Measurements from ENCODE around the gene ALCAM. TPM values are rescaled to one million over a fixed set of nuclear protein-coding genes. Genes with fewer than 3 reads are reported as not detected.

ALCAM gene
- total and polyA plus RNA-seq, 9 donors: 7.4 to 29.5 (median 10.8) TPM

DNA sequence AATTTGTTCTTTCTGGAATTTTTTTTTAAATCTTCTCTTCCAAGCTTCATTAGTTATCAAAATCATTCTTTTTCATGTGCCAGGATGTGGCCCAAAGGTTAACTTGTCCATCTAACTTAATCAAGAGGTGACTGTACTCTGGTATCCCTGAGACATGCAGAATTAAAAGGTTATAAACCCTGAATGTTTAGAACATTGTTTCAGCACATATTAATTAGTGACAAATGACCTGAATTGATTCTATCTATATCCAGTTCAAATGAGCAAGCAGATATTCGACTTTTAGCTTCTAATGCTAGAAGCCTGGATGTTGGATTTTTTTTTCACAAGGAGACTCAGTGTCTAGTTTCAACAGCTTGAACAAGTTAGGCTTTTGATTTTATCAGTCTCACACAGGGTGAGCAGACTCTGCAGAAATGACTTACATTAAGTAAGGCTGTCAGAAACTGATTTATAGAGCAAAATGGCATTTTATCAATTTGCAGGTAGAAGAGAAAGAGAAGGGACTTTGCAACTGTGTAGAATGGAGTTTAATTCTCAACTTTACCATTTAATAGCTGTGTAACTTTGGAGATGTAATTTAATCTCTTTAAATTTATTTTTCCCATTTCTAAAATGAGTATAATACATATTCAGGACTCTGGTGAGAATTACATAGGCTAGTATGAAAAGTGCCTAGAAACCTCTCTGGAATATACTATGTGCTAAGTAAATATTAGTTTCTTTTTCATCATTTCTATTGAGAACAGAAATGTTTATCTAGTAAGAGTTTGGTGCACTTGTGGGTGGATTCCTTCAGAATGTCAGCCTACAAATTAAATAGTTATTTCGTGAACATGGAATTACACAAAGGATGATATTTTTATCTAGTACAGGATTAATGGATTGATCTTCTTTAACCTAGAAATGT lies 100.0 kb downstream of the ALCAM start:
- no peaks in the 10 kb centered on the region for H3K4me1 ChIP-seq (ENCODE audit: control insufficient read depth, insufficient read depth, low read length)
- H3K9me3 ChIP-seq (replicated peaks; ENCODE audit: control insufficient read depth, low read depth, low read length): no peaks in the 10 kb centered on the region
- WGBS (ENCODE audit: insufficient coverage): no CpG with 5 or more reads among the region's 2 CpGs
- no peak for DNase-seq
- H3K27ac ChIP-seq (ENCODE audit: low read length): no peak overlapping the region
- H3K4me3 ChIP-seq (ENCODE audit: low read length): no peak overlapping the region
- no peaks in the 10 kb centered on the region for H3K27me3 ChIP-seq (ENCODE audit: control insufficient read depth, insufficient read depth, low read length)
- no peaks in the 10 kb centered on the region for H3K36me3 ChIP-seq (ENCODE audit: control insufficient read depth, insufficient read depth, low read length)

DNA sequence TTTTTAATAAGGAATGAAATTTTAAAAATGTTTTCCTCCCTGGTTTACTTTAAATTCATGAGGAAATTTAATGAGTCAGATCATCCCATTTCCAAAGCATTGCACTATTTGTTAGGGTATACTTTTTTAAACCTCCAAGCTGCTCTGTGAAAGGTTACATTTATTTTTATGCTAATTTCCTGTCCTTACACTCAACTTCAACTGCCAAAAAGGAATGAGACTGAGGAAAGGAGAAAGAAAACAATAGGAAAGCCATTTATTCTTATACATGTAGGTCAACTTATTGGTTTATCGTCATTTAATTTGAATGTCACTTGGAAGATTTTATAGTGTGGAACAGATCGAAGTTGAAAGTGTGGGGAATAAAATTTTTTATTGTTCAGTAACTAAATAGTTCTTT lies 104.1 kb downstream of the ALCAM start:
- DNase-seq: no peak
- no peaks in the 10 kb centered on the region for H3K9me3 ChIP-seq (replicated peaks; ENCODE audit: control insufficient read depth, low read depth, low read length)
- H3K27ac ChIP-seq (ENCODE audit: low read length): no peak overlapping the region
- H3K4me1 ChIP-seq (ENCODE audit: control insufficient read depth, insufficient read depth, low read length): no peaks in the 10 kb centered on the region
- H3K4me3 ChIP-seq (ENCODE audit: low read length): no peak overlapping the region
- 20% methylated on average over 1 of the region's 2 CpGs for WGBS (ENCODE audit: insufficient coverage)
- no peaks in the 10 kb centered on the region for H3K36me3 ChIP-seq (ENCODE audit: control insufficient read depth, insufficient read depth, low read length)
- no peaks in the 10 kb centered on the region for H3K27me3 ChIP-seq (ENCODE audit: control insufficient read depth, insufficient read depth, low read length)

DNA sequence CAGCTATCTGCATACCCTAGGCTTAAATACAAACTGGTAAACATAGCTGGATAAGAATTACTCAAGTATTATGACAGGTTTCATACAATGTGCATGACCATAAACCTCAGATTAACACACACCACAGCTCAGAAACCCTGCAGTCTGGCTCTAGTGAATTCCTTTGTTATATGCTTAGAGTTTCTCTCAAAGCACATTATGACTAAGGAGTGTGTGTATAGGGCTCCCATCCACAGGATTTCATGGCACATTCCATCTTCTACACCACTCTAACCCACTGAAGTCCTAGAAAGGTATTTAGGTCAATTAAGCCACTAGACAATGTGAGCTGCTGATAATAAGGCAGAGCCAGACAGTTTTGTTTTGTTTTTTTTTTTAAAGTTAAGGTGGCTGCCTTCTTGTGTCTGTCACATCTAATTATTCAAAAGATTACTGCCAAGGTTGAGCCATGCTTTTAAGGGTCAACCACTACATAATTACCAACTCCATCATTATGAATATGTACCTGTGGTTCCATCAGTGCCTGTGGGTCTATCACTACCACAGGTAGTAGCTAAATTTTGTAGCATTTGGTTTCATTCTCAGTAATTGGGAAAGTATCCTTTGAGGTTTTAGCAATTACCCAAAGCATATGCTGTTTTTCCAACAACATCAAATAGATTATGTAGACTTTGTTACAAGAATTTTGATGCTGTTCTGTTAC lies 107.0 kb downstream of the ALCAM start:
- Histone ChIP-seq H3K9me3 (replicated peaks; ENCODE audit: control insufficient read depth, low read depth, low read length) (peaks cover 3% of the 10 kb centered on the region), H3K36me3 (ENCODE audit: control insufficient read depth, insufficient read depth, low read length) (no peaks in the 10 kb centered on the region), H3K27me3 (ENCODE audit: control insufficient read depth, insufficient read depth, low read length) (no peaks in the 10 kb centered on the region), H3K4me3 (ENCODE audit: low read length) (no peak overlapping the region), H3K4me1 (ENCODE audit: control insufficient read depth, insufficient read depth, low read length) (no peaks in the 10 kb centered on the region), H3K27ac (ENCODE audit: low read length) (no peak overlapping the region)
- no peak for DNase-seq

DNA sequence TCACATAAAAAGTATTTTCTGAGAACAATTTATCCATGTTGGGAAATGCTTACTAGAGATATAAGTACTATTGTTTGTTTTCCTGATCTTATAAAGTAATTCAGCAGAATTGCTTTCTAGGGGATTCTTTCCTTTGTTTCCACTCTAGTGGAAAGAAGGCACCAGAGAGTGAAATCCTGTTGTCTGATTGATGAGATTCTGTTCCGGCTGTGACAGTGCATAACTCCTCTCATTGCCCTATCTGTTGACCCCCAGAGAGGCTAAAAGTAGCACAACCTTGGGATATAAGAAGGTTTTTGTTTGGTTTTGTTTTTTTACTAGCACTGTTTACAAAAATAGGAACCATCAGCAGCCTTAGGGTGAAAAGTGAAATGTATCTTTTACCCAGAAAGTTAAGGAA lies 114.1 kb downstream of the ALCAM start:
- Histone ChIP-seq H3K27ac (ENCODE audit: low read length) (no peak overlapping the region), H3K9me3 (replicated peaks; ENCODE audit: control insufficient read depth, low read depth, low read length) (peaks cover 3% of the 10 kb centered on the region), H3K4me1 (ENCODE audit: control insufficient read depth, insufficient read depth, low read length) (no peaks in the 10 kb centered on the region), H3K4me3 (ENCODE audit: low read length) (no peak overlapping the region), H3K36me3 (ENCODE audit: control insufficient read depth, insufficient read depth, low read length) (no peaks in the 10 kb centered on the region), H3K27me3 (ENCODE audit: control insufficient read depth, insufficient read depth, low read length) (no peaks in the 10 kb centered on the region)
- no peak for DNase-seq
- WGBS (ENCODE audit: insufficient coverage): no CpG with 5 or more reads among the region's 1 CpG

DNA sequence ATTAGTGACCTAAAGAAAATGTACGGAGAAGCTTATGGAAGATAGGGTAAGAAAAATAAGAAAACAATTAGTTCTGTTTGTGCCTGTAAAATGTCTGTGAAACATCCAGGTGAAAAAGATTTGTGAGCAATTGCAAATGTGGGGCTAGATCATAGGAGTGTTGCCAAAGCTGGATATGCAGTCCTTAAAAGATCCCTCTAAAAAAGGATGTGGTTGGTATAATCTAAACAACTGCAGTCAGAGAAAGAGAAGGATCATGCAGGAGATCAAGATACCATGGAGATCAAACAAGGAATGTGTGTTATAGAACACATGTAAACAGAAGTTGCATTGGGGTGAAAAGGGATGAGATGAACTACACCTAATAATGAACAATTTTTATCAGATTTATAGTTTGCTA lies 116.8 kb downstream of the ALCAM start:
- no peaks in the 10 kb centered on the region for H3K36me3 ChIP-seq (ENCODE audit: control insufficient read depth, insufficient read depth, low read length)
- no CpG with 5 or more reads among the region's 1 CpG for WGBS (ENCODE audit: insufficient coverage)
- no peak for DNase-seq
- H3K4me3 ChIP-seq (ENCODE audit: low read length): no peak overlapping the region
- H3K9me3 ChIP-seq (replicated peaks; ENCODE audit: control insufficient read depth, low read depth, low read length): no peaks in the 10 kb centered on the region
- no peaks in the 10 kb centered on the region for H3K27me3 ChIP-seq (ENCODE audit: control insufficient read depth, insufficient read depth, low read length)
- no peaks in the 10 kb centered on the region for H3K4me1 ChIP-seq (ENCODE audit: control insufficient read depth, insufficient read depth, low read length)
- H3K27ac ChIP-seq (ENCODE audit: low read length): no peak overlapping the region

DNA sequence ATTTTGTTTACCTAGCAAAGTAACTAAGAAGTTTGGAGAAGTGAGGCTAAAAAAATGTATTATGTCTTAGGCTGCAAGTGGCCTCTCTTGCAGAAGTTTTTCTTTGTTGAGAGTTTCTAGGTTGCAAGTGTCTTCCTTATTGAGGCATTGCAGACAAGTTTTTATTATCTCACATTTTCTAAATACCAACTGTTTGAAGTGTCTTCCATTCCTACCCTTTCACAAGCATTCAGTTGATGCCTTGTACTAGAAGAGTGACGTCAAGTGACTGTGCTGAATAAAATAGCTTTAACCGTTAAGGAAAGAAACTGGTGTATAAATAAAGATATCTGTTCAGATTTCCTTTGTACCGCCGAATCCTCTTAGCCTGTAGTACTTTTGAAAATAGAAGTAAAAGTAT lies 123.3 kb downstream of the ALCAM start:
- Histone ChIP-seq H3K36me3 (ENCODE audit: control insufficient read depth, insufficient read depth, low read length) (no peaks in the 10 kb centered on the region), H3K9me3 (replicated peaks; ENCODE audit: control insufficient read depth, low read depth, low read length) (peaks cover 10% of the 10 kb centered on the region), H3K27ac (ENCODE audit: low read length) (no peak overlapping the region), H3K4me1 (ENCODE audit: control insufficient read depth, insufficient read depth, low read length) (no peaks in the 10 kb centered on the region), H3K27me3 (ENCODE audit: control insufficient read depth, insufficient read depth, low read length) (no peaks in the 10 kb centered on the region), H3K4me3 (ENCODE audit: low read length) (no peak overlapping the region)
- WGBS (ENCODE audit: insufficient coverage): no CpG with 5 or more reads among the region's 4 CpGs
- no peak for DNase-seq

DNA sequence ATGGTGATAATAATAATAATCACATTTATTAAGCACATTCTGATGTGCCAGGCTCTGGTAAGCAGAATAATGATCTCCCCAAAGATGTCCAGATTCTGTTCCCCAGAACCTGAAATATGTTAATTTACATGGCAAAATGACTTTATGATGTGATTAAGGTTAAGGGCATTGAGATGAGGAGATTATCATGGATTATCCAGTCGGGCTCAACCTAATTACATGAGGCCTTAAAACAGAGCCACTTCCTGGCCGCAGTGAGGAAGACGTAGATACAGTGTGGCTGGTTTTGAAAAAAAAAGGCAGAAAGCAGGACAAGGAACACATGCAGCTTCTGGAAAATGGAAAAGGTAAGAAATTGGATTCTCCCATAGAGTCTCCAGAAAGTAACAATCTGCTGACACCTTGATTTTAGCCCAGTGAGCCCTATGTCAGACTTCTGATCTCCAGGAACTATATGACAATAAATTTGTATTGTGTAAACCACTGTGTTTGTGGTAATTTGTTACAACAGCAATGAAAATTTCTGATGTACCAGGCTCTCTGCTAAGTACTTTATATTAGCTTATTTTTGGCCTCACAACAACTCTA lies 126.7 kb downstream of the ALCAM start:
- Histone ChIP-seq H3K4me3 (ENCODE audit: low read length) (no peak overlapping the region), H3K9me3 (replicated peaks; ENCODE audit: control insufficient read depth, low read depth, low read length) (peaks cover 10% of the 10 kb centered on the region), H3K36me3 (ENCODE audit: control insufficient read depth, insufficient read depth, low read length) (no peaks in the 10 kb centered on the region), H3K4me1 (ENCODE audit: control insufficient read depth, insufficient read depth, low read length) (no peaks in the 10 kb centered on the region), H3K27me3 (ENCODE audit: control insufficient read depth, insufficient read depth, low read length) (no peaks in the 10 kb centered on the region), H3K27ac (ENCODE audit: low read length) (no peak overlapping the region)
- DNase-seq: no peak
- WGBS (ENCODE audit: insufficient coverage): 82% methylated on average over 2 of the region's 3 CpGs

DNA sequence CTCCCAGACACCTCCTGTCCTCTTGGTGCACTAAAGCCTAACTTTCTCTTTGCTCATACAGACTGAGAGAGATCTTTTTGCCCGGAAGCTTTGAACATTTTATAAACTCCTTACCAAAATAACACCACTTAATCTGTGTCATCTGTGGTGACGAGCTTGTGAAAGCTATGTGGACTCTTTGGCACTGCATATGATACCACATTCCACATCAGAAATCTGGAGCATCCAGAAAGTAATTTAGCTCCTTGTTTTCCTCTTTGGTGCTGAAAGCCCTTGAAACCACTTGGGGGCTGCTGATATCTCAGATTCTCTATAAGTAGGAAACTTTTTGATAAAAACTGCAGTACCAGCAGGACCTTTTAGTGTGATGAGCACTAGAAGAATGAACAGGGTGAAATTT lies 128.3 kb downstream of the ALCAM start:
- WGBS (ENCODE audit: insufficient coverage): no CpG with 5 or more reads among the region's 2 CpGs
- H3K4me3 ChIP-seq (ENCODE audit: low read length): no peak overlapping the region
- H3K27ac ChIP-seq (ENCODE audit: low read length): no peak overlapping the region
- no peak for DNase-seq
- H3K9me3 ChIP-seq (replicated peaks; ENCODE audit: control insufficient read depth, low read depth, low read length): peaks cover 10% of the 10 kb centered on the region
- H3K36me3 ChIP-seq (ENCODE audit: control insufficient read depth, insufficient read depth, low read length): no peaks in the 10 kb centered on the region
- no peaks in the 10 kb centered on the region for H3K27me3 ChIP-seq (ENCODE audit: control insufficient read depth, insufficient read depth, low read length)
- H3K4me1 ChIP-seq (ENCODE audit: control insufficient read depth, insufficient read depth, low read length): no peaks in the 10 kb centered on the region

DNA sequence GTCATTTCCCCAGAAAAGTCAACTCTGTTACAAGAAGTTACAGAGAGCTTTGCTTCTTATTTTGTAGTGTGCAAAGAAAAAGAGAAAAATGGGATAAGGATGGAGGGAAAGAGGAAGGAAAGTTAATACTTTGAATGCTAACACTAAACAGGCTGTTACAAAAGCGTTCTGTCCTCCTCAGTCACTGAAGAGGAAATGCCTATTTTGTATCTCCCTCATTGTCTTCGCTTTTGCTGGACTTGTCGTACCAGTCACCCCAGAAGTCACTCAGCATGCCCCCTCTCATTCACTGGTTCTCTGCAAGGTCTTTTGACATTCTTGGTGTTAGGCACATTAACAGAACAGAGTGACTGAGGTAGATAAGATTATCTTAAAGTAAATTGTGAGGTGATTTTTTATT lies 129.6 kb downstream of the ALCAM start:
- Histone ChIP-seq H3K4me1 (ENCODE audit: control insufficient read depth, insufficient read depth, low read length) (no peaks in the 10 kb centered on the region), H3K27me3 (ENCODE audit: control insufficient read depth, insufficient read depth, low read length) (no peaks in the 10 kb centered on the region), H3K4me3 (ENCODE audit: low read length) (no peak overlapping the region), H3K27ac (ENCODE audit: low read length) (no peak overlapping the region), H3K36me3 (ENCODE audit: control insufficient read depth, insufficient read depth, low read length) (no peaks in the 10 kb centered on the region), H3K9me3 (replicated peaks; ENCODE audit: control insufficient read depth, low read depth, low read length) (no peaks in the 10 kb centered on the region)
- no peak for DNase-seq
- 50% methylated on average over 1 of the region's 3 CpGs for WGBS (ENCODE audit: insufficient coverage)

DNA sequence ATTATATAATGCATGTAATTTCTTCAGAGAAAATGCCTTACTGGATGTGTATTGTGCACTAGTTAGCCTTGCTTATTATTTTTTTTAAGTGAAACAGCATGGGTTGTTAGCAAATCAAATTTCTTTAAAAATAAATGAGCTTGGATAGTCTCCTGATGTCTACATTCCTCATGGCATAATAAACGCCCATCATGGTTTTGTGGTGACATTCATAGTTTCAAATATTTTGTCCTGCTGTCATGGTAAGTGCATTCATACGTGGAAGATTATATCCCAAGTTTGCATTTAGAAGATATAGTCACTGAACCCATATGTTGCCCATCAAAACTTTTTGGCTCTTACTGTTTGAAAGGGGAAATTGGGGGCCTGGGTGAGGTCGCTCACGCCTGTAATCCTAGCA lies 130.7 kb downstream of the ALCAM start:
- no peak for DNase-seq
- H3K36me3 ChIP-seq (ENCODE audit: control insufficient read depth, insufficient read depth, low read length): no peaks in the 10 kb centered on the region
- no CpG with 5 or more reads among the region's 4 CpGs for WGBS (ENCODE audit: insufficient coverage)
- no peaks in the 10 kb centered on the region for H3K9me3 ChIP-seq (replicated peaks; ENCODE audit: control insufficient read depth, low read depth, low read length)
- no peak overlapping the region for H3K27ac ChIP-seq (ENCODE audit: low read length)
- no peaks in the 10 kb centered on the region for H3K4me1 ChIP-seq (ENCODE audit: control insufficient read depth, insufficient read depth, low read length)
- H3K27me3 ChIP-seq (ENCODE audit: control insufficient read depth, insufficient read depth, low read length): no peaks in the 10 kb centered on the region
- no peak overlapping the region for H3K4me3 ChIP-seq (ENCODE audit: low read length)

All from muscle of leg (tissue), 11 donors.